Measurements from ENCODE around the gene ARV1.

- TF ChIP-seq ZNF792 (CRISPR knock-in tag; IDR thresholded peaks at IDR 0.05), result no peak
- TF ChIP-seq ZNF609 (CRISPR knock-in tag; IDR thresholded peaks at IDR 0.05; ENCODE audit: borderline replicate concordance), result no peak
- TF ChIP-seq JUN (CRISPR knock-in tag; IDR thresholded peaks at IDR 0.05), result no peak
- TF ChIP-seq CHD2 (IDR thresholded peaks at IDR 0.05; ENCODE audit: low read depth, low read length), result no peak
- no peak for TF ChIP-seq RFX1 (IDR thresholded peaks at IDR 0.05)
- no peak for TF ChIP-seq STAG1 (CRISPR knock-in tag; IDR thresholded peaks at IDR 0.05)
- TF ChIP-seq FOXK2 (IDR thresholded peaks at IDR 0.05), result no peak
- no peak for TF ChIP-seq ZNF343 (CRISPR knock-in tag; IDR thresholded peaks at IDR 0.05)
- no peak for TF ChIP-seq JUNB (CRISPR knock-in tag; IDR thresholded peaks at IDR 0.05; ENCODE audit: borderline replicate concordance)
Observed at GRCh38 chr1:230950404-230950803, 28.5 kb upstream of the ARV1 start.

All from HepG2 (cell line).